Stimulated activated CD8-positive, alpha-beta memory T cell treated with anti-CD3 and anti-CD28 coated beads, Interleukin-12 subunit alpha, Interleukin-12 subunit beta, amount 100 ng/mL, for 1 hour (primary cell): Measurements from ENCODE around the gene ZCCHC12.

Experiments used
- DNase-seq: peaks from one replicate; pipeline ENCODE4 v3.0.0-alpha.2; 2020; ENCODE audit warnings: low read depth

The ZCCHC12 gene

DNA sequence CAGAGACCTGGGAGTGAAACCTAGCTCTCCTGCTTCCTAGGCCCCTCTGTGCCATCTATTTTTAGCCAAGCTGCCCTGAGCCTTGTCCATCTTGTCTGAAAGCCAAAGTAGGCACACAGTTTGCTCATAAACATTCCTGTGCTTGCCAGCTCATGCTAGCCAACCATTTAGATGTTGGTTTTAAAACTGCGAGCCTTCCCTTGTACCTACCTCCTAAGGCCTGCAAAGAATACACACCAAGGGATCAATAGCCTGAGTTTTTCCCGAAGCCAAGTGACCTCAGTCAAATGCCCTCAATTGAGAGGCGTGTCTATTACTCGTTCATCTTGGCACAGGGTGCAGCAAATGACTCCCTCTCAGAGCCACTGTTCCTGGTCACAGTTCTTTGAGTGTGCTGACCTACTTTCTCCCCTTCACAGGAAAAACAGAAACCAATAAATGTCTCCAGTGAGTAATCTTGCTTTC, 48.5 kb downstream of the ZCCHC12 start:
- DNase-seq = no peak
